HuH-7.5 (cell line): Measurements from ENCODE around the gene SLC25A13.

ENCODE experiments used
- DNase-seq: peaks from one replicate; pipeline ENCODE4 v3.0.0; 2011; ENCODE audit warnings: low spot score

Gene SLC25A13

GRCh38 chr7:96238976-96239766, 82.7 kb downstream of the SLC25A13 start:
- DNase-seq, result no peak

- no peak for DNase-seq
Measured at GRCh38 chr7:96238474-96238873, 83.4 kb downstream of the SLC25A13 start.

- no peak for DNase-seq
Measured at GRCh38 chr7:96237040-96237439, 84.9 kb downstream of the SLC25A13 start.

GRCh38 chr7:96236198-96237039, 85.5 kb downstream of the SLC25A13 start:
- DNase-seq, result no peak

GRCh38 chr7:96235281-96235680, 86.6 kb downstream of the SLC25A13 start:
- no peak for DNase-seq

- no peak for DNase-seq
Measured at GRCh38 chr7:96233528-96234154, 88.3 kb downstream of the SLC25A13 start.

- no peak for DNase-seq
Measured at GRCh38 chr7:96233084-96233483, 88.8 kb downstream of the SLC25A13 start.

GRCh38 chr7:96228760-96229159, 93.1 kb downstream of the SLC25A13 start:
- DNase-seq, result no peak

- DNase-seq, result no peak
Measured at GRCh38 chr7:96225251-96225650, 96.6 kb downstream of the SLC25A13 start.

- peak; percentile 28 for DNase-seq
Measured at GRCh38 chr7:96224685-96225084, 97.2 kb downstream of the SLC25A13 start.

- no peak for DNase-seq
Measured at GRCh38 chr7:96224073-96224472, 97.8 kb downstream of the SLC25A13 start.

GRCh38 chr7:96221888-96222287, 100.0 kb downstream of the SLC25A13 start:
- no peak for DNase-seq

- no peak for DNase-seq
Measured at GRCh38 chr7:96219378-96220130, 102.3 kb downstream of the SLC25A13 start.

- no peak for DNase-seq
Measured at GRCh38 chr7:96218664-96219243, 103.1 kb downstream of the SLC25A13 start.

- DNase-seq, result no peak
Measured at GRCh38 chr7:96217147-96217546, 104.8 kb downstream of the SLC25A13 start.

- no peak for DNase-seq
Measured at GRCh38 chr7:96216373-96216772, 105.5 kb downstream of the SLC25A13 start.

GRCh38 chr7:96212474-96212873, 109.4 kb downstream of the SLC25A13 start:
- DNase-seq, result no peak

- no peak for DNase-seq
Measured at GRCh38 chr7:96211954-96212353, 109.9 kb downstream of the SLC25A13 start.

- no peak for DNase-seq
Measured at GRCh38 chr7:96205665-96206064, 116.2 kb downstream of the SLC25A13 start.

- DNase-seq, result no peak
Measured at GRCh38 chr7:96204601-96205000, 117.3 kb downstream of the SLC25A13 start.

- DNase-seq, result no peak
Measured at GRCh38 chr7:96203786-96204185, 118.1 kb downstream of the SLC25A13 start.

GRCh38 chr7:96202102-96202501, 119.8 kb downstream of the SLC25A13 start:
- DNase-seq, result no peak
